Aorta (tissue), 5 donors: ENCODE results near the gene FAT1. TPM values are rescaled to one million over a fixed set of nuclear protein-coding genes. Genes with fewer than 3 reads are reported as not detected.
"Not testable (repeated sequence)": the region's sequence is repeated elsewhere in the genome, so short reads cannot be mapped to it uniquely, and the experiment has no call there.

Source experiments
- ATAC-seq: fragments of 200-7000 bp; cut with Tn5 transposase; one replicate; pipeline ENCODE4 v1.9.1; 2022; ENCODE audit warnings: moderate library complexity; ENCODE audit not compliant: low FRiP score
- DNase-seq, 2 donors: peaks; one replicate each; pipeline ENCODE4 v3.0.0-alpha.2; 2020
- H3K27ac ChIP-seq, 2 donors: one replicate each; pipeline ENCODE4 v1.5.1; 2013; ENCODE audit warnings: low read length in 2 of 2, mild to moderate bottlenecking in 2 of 2, moderate library complexity in 2 of 2, control low read depth in 1 of 2, inconsistent platforms in 1 of 2, low read depth in 1 of 2
- H3K27me3 ChIP-seq, 2 donors: one replicate each; pipeline ENCODE4 v1.6.1; 2013; ENCODE audit warnings: control low read depth in 1 of 2, low read length in 1 of 2, mild to moderate bottlenecking in 1 of 2, moderate library complexity in 1 of 2; ENCODE audit not compliant: insufficient read depth in 2 of 2, control insufficient read depth in 1 of 2
- H3K36me3 ChIP-seq, 2 donors: one replicate each; pipeline ENCODE4 v1.6.1; 2013; ENCODE audit warnings: control low read depth in 1 of 2, low read length in 1 of 2, mild to moderate bottlenecking in 1 of 2; ENCODE audit not compliant: insufficient read depth in 2 of 2, control insufficient read depth in 1 of 2
- H3K4me1 ChIP-seq, 2 donors: one replicate each; pipeline ENCODE4 v1.6.1; 2013; ENCODE audit warnings: low read length in 2 of 2, control low read depth in 1 of 2, mild to moderate bottlenecking in 1 of 2, moderate library complexity in 1 of 2; ENCODE audit not compliant: insufficient read depth in 2 of 2, control insufficient read depth in 1 of 2
- H3K4me3 ChIP-seq, 2 donors: one replicate each; pipeline ENCODE4 v1.5.1; 2013; ENCODE audit warnings: low read length in 2 of 2, control low read depth in 1 of 2, mild to moderate bottlenecking in 1 of 2
- H3K9me3 ChIP-seq: one replicate; pipeline ENCODE4 v1.6.1; 2013; ENCODE audit warnings: mild to moderate bottlenecking, low read length; ENCODE audit not compliant: control insufficient read depth
- WGBS, 2 donors: extraction: QIAGEN DNeasy Blood & Tissue Kit; methylation state at CpG; one replicate each; pipeline ENCODE4 v1.1.7; 2013; 5-methylcytosine and 5-hydroxymethylcytosine counted together
- intact Hi-C, 2 donors: fragments of 100-400 bp; cut with DNase I; formaldehyde crosslinking; loops; one replicate each; pipeline versions ENCODE4 v1.14.2 to v1.15.0; 2022
- polyA plus RNA-seq, 2 donors: library from polyadenylated mRNA; stranded (reverse); fragments of 200-250 nt; gene quantifications; one replicate each; pipeline ENCODE4 v1.2.3, GENCODE V29; 2013
- total RNA-seq, 2 donors: library from RNA; stranded (reverse); fragmentation: NEBNext Ultra II Directional; extraction: Animal tissue kit (Norgen Biotek cat#: 25700); gene quantifications; one replicate each; pipeline ENCODE4 v1.2.1, GENCODE V29; 2021
- donor health status: healthy with polysubstance abuse.
- donor health status: Bipolar disorder and iron deficiency.
- donor health status: DM: no; HTN: no; CAD: no.
- donor health status: DM: no; HTN: no; CAD: no.
- donor health status: DM: yes; HTN: yes; CAD: no.

The FAT1 gene
- total and polyA plus RNA-seq, 4 donors: 23.5 to 106 (median 68.2) TPM

- ATAC-seq: peak; percentile 79
- 23 to 24% methylated on average over 21 of the region's 21 CpGs for WGBS, 2 donors
- H3K36me3 ChIP-seq: no peaks in the 10 kb centered on the region
- no peaks in the 10 kb centered on the region for H3K4me1 ChIP-seq
- DNase-seq: no peak
- H3K4me3 ChIP-seq: peak overlapping the region in 1 of 2 donors; percentile 43
- H3K27me3 ChIP-seq: no peaks in the 10 kb centered on the region
- no peaks in the 10 kb centered on the region for H3K9me3 ChIP-seq
- no peak overlapping the region for H3K27ac ChIP-seq
- intact Hi-C loops: loop anchor here in 1 of 2 donors (1.0 to 10.0 kb wide), 2 partner anchors 52 to 266 kb away; no protein-coding TSS in a partner anchor
Observed at GRCh38 chr4:186669159-186669731, 54.4 kb downstream of the FAT1 start.

GRCh38 chr4:186666750-186667149 is 56.9 kb downstream of the FAT1 start:
- ATAC-seq: no peak
- H3K27ac ChIP-seq: no peak overlapping the region
- no peaks in the 10 kb centered on the region for H3K9me3 ChIP-seq
- no peak overlapping the region for H3K4me3 ChIP-seq
- no peak for DNase-seq
- peaks cover 0 to 1% of the 10 kb centered on the region in 2 donors for H3K4me1 ChIP-seq
- intact Hi-C loops: loop anchor here in 1 of 2 donors (10.0 kb wide), 1 partner anchor 268 kb away; no protein-coding TSS in a partner anchor
- 66 to 74% methylated on average over 3 of the region's 3 CpGs for WGBS, 2 donors
- no peaks in the 10 kb centered on the region for H3K27me3 ChIP-seq
- no peaks in the 10 kb centered on the region for H3K36me3 ChIP-seq

GRCh38 chr4:186666252-186666651 is 57.4 kb downstream of the FAT1 start:
- WGBS, 2 donors: 77 to 82% methylated on average over 4 of the region's 4 CpGs

GRCh38 chr4:186660403-186660802 is 63.3 kb downstream of the FAT1 start:
- ATAC-seq: no peak
- Histone ChIP-seq H3K9me3 (no peaks in the 10 kb centered on the region), H3K27ac (no peak overlapping the region), H3K4me1 (peaks cover 0 to 1% of the 10 kb centered on the region in 2 donors), H3K36me3 (peaks cover 0 to 2% of the 10 kb centered on the region in 2 donors), H3K4me3 (no peak overlapping the region), H3K27me3 (no peaks in the 10 kb centered on the region)
- intact Hi-C loops: loop anchor here in 1 of 2 donors (10.0 kb wide), 1 partner anchor 274 kb away; no protein-coding TSS in a partner anchor
- DNase-seq: no peak
- 89 to 98% methylated on average over 4 of the region's 4 CpGs for WGBS, 2 donors

More at GRCh38 chr4:186666252-186666651, 57.4 kb downstream of the FAT1 start:
- no peak overlapping the region for H3K27ac ChIP-seq
- no peak overlapping the region for H3K4me3 ChIP-seq
- intact Hi-C loops: loop anchor here in 1 of 2 donors (10.0 kb wide), 1 partner anchor 269 kb away; no protein-coding TSS in a partner anchor
- ATAC-seq: no peak
- DNase-seq: no peak
- H3K4me1 ChIP-seq: peaks cover 0 to 1% of the 10 kb centered on the region in 2 donors
- H3K27me3 ChIP-seq: no peaks in the 10 kb centered on the region
- no peaks in the 10 kb centered on the region for H3K9me3 ChIP-seq
- H3K36me3 ChIP-seq: no peaks in the 10 kb centered on the region

- peaks cover 0 to 1% of the 10 kb centered on the region in 2 donors for H3K4me1 ChIP-seq
- H3K4me3 ChIP-seq: no peak overlapping the region
- H3K9me3 ChIP-seq: no peaks in the 10 kb centered on the region
- H3K27ac ChIP-seq: no peak overlapping the region
- intact Hi-C loops: loop anchor here in 1 of 2 donors (10.0 kb wide), 1 partner anchor 275 kb away; no protein-coding TSS in a partner anchor
- peaks cover 0 to 2% of the 10 kb centered on the region in 2 donors for H3K36me3 ChIP-seq
- no peak for ATAC-seq
- 88 to 89% methylated on average over 14 of the region's 14 CpGs for WGBS, 2 donors
- H3K27me3 ChIP-seq: no peaks in the 10 kb centered on the region
- no peak for DNase-seq
Observed at GRCh38 chr4:186659935-186660334, 63.7 kb downstream of the FAT1 start.

GRCh38 chr4:186659456-186659855 is 64.2 kb downstream of the FAT1 start:
- intact Hi-C loops, H3K27me3 ChIP-seq, H3K27ac ChIP-seq, ATAC-seq, H3K4me1 ChIP-seq, H3K4me3 ChIP-seq, DNase-seq, H3K36me3 ChIP-seq, H3K9me3 ChIP-seq: not testable (repeated sequence)
- 90 to 94% methylated on average over 16 of the region's 16 CpGs for WGBS, 2 donors

- Histone ChIP-seq H3K4me1 (peaks cover 0 to 1% of the 10 kb centered on the region in 2 donors), H3K27ac (no peak overlapping the region), H3K9me3 (no peaks in the 10 kb centered on the region), H3K4me3 (no peak overlapping the region), H3K36me3 (peaks cover 0 to 2% of the 10 kb centered on the region in 2 donors), H3K27me3 (no peaks in the 10 kb centered on the region)
- 91 to 93% methylated on average over 20 of the region's 20 CpGs for WGBS, 2 donors
- ATAC-seq (no peak), DNase-seq (no peak)
- intact Hi-C loops: no loop called here
Observed at GRCh38 chr4:186658657-186659056, 65.0 kb downstream of the FAT1 start.

GRCh38 chr4:186657764-186658163 is 65.9 kb downstream of the FAT1 start:
- Histone ChIP-seq H3K9me3 (no peaks in the 10 kb centered on the region), H3K36me3 (peaks cover 0 to 2% of the 10 kb centered on the region in 2 donors), H3K4me1 (peaks cover 0 to 1% of the 10 kb centered on the region in 2 donors), H3K27me3 (no peaks in the 10 kb centered on the region), H3K27ac (no peak overlapping the region), H3K4me3 (no peak overlapping the region)
- 54 to 59% methylated on average over 4 of the region's 4 CpGs for WGBS, 2 donors
- ATAC-seq (no peak), DNase-seq (no peak)
- intact Hi-C loops: no loop called here

GRCh38 chr4:186653969-186654368 is 69.7 kb downstream of the FAT1 start:
- DNase-seq (no peak), ATAC-seq (no peak)
- Histone ChIP-seq H3K36me3 (no peaks in the 10 kb centered on the region), H3K4me3 (no peak overlapping the region), H3K27me3 (no peaks in the 10 kb centered on the region), H3K27ac (no peak overlapping the region), H3K9me3 (no peaks in the 10 kb centered on the region), H3K4me1 (no peaks in the 10 kb centered on the region)
- 98% methylated on average over 3 of the region's 3 CpGs for WGBS, 2 donors
- intact Hi-C loops: no loop called here
